Middle frontal gyrus (tissue), 1 donor: ENCODE data around the gene KANK3.
A peak's percentile ranks its signal among the peaks of the same experiment; 100 is the strongest.

ENCODE experiments used
- DNase-seq: peaks from one replicate; pipeline ENCODE4 v3.0.0-alpha.2; 2015; ENCODE audit warnings: low spot score; ENCODE audit errors: extremely low spot score

The KANK3 gene

GRCh38 chr19:8340341-8341096 is 2.5 kb downstream of the KANK3 start:
- no peak for DNase-seq

- DNase-seq, result no peak
Measured at GRCh38 chr19:8338835-8339234, 4.2 kb downstream of the KANK3 start.

- no peak for DNase-seq
Measured at GRCh38 chr19:8337728-8338127, 5.3 kb downstream of the KANK3 start.

GRCh38 chr19:8336660-8337059 is 6.4 kb downstream of the KANK3 start:
- DNase-seq, result no peak

- no peak for DNase-seq
Measured at GRCh38 chr19:8336072-8336569, 6.9 kb downstream of the KANK3 start.

GRCh38 chr19:8335343-8336071 is 7.6 kb downstream of the KANK3 start:
- no peak for DNase-seq

GRCh38 chr19:8334458-8335342 is 8.4 kb downstream of the KANK3 start:
- no peak for DNase-seq

- no peak for DNase-seq
Measured at GRCh38 chr19:8333767-8334457, 9.2 kb downstream of the KANK3 start.

GRCh38 chr19:8332976-8333766 is 9.9 kb downstream of the KANK3 start:
- DNase-seq, result no peak

- DNase-seq, result no peak
Measured at GRCh38 chr19:8331263-8331845, 11.7 kb downstream of the KANK3 start.

- DNase-seq, result no peak
Measured at GRCh38 chr19:8329996-8330395, 13.1 kb downstream of the KANK3 start.

- DNase-seq, result no peak
Measured at GRCh38 chr19:8325454-8325853, 17.6 kb downstream of the KANK3 start.

- no peak for DNase-seq
Measured at GRCh38 chr19:8324186-8325050, 18.6 kb downstream of the KANK3 start.

GRCh38 chr19:8323781-8324185 is 19.3 kb downstream of the KANK3 start:
- no peak for DNase-seq

GRCh38 chr19:8322638-8322997 is 20.4 kb downstream of the KANK3 start:
- no peak for DNase-seq

- no peak for DNase-seq
Measured at GRCh38 chr19:8321986-8322637, 20.9 kb downstream of the KANK3 start.

GRCh38 chr19:8321067-8321985 is 21.7 kb downstream of the KANK3 start, which contains the start of the genes NDUFA7 and RPS28:
Gene NDUFA7 (minus strand): TSS chr19:8321375. CDS start chr19:8321358, 17 bp downstream.
Gene RPS28 (plus strand): TSS chr19:8321496. CDS start chr19:8321531, 35 bp downstream.
- peak; percentile 97 for DNase-seq
